Trophoblast cell (in vitro differentiated cells and primary cell): Measurements from ENCODE around the gene SCD5.

Source experiments
- DNase-seq, 2 donors: peaks; one replicate each; pipeline ENCODE4 v3.0.0-alpha.2; 2016
- H2AFZ ChIP-seq: 2 replicates; pipeline ENCODE4 v1.6.1; 2013; ENCODE audit warnings: low read length, moderate library complexity, mild to moderate bottlenecking; ENCODE audit not compliant: insufficient read depth, poor library complexity
- H2AK5ac ChIP-seq: 2 replicates; pipeline ENCODE4 v1.6.1; 2013; ENCODE audit warnings: mild to moderate bottlenecking, low read length
- H2BK120ac ChIP-seq: 2 replicates; pipeline ENCODE4 v1.6.1; 2013; ENCODE audit warnings: low read length, mild to moderate bottlenecking, moderate library complexity; ENCODE audit not compliant: insufficient read depth, poor library complexity
- H2BK12ac ChIP-seq: 2 replicates; pipeline ENCODE4 v1.6.1; 2013; ENCODE audit warnings: mild to moderate bottlenecking, low read length, moderate library complexity
- H2BK5ac ChIP-seq: 2 replicates; pipeline ENCODE4 v1.6.1; 2013; ENCODE audit warnings: low read length, low read depth, moderate library complexity, mild to moderate bottlenecking; ENCODE audit not compliant: poor library complexity
- H3K14ac ChIP-seq: 2 replicates; pipeline ENCODE4 v1.6.1; 2013; ENCODE audit warnings: mild to moderate bottlenecking, low read length
- H3K18ac ChIP-seq: 2 replicates; pipeline ENCODE4 v1.6.1; 2013; ENCODE audit warnings: mild to moderate bottlenecking, low read length
- H3K23ac ChIP-seq: 2 replicates; pipeline ENCODE4 v1.6.1; 2013; ENCODE audit warnings: low read length
- H3K27ac ChIP-seq: 2 replicates; pipeline ENCODE4 v1.5.1; 2013; ENCODE audit warnings: low read depth, mild to moderate bottlenecking, inconsistent platforms, low read length, moderate library complexity
- H3K27me3 ChIP-seq: 2 replicates; pipeline ENCODE4 v1.6.1; 2013; ENCODE audit warnings: inconsistent platforms, mild to moderate bottlenecking, low read length, moderate library complexity; ENCODE audit not compliant: insufficient read depth
- H3K36me3 ChIP-seq, 2 experiments: 1 replicate in 1 of 2; 2 replicates in 1 of 2; pipeline ENCODE4 v1.6.1; 2013; ENCODE audit warnings: low read length in 2 of 2, mild to moderate bottlenecking in 2 of 2, moderate library complexity in 1 of 2; ENCODE audit not compliant: insufficient read depth in 2 of 2, control insufficient read depth in 1 of 2
- H3K4ac ChIP-seq: 2 replicates; pipeline ENCODE4 v1.6.1; 2013; ENCODE audit warnings: low read depth, mild to moderate bottlenecking, low read length, moderate library complexity
- H3K4me1 ChIP-seq, 2 experiments: 1 replicate in 1 of 2; 2 replicates in 1 of 2; pipeline ENCODE4 v1.6.1; 2013; ENCODE audit warnings: low read length in 2 of 2, mild to moderate bottlenecking in 2 of 2, moderate library complexity in 1 of 2; ENCODE audit not compliant: insufficient read depth in 2 of 2, control insufficient read depth in 1 of 2
- H3K4me2 ChIP-seq: 2 replicates; pipeline ENCODE4 v1.6.1; 2013; ENCODE audit warnings: inconsistent platforms, mild to moderate bottlenecking, low read length, moderate library complexity
- H3K4me3 ChIP-seq: 2 replicates; pipeline ENCODE4 v1.5.1; 2013; ENCODE audit warnings: mild to moderate bottlenecking, low read depth, low read length, inconsistent platforms
- H3K79me1 ChIP-seq: one replicate; pipeline ENCODE4 v1.6.1; 2013; ENCODE audit warnings: low read length
- H3K79me2 ChIP-seq: 2 replicates; pipeline ENCODE4 v1.6.1; 2013; ENCODE audit warnings: low read length, mild to moderate bottlenecking; ENCODE audit not compliant: control insufficient read depth, insufficient read depth, poor library complexity
- H3K9ac ChIP-seq: 2 replicates; pipeline ENCODE4 v1.6.1; 2013; ENCODE audit warnings: mild to moderate bottlenecking, low read length
- H3K9me3 ChIP-seq: 2 replicates; pipeline ENCODE4 v1.6.1; 2013; ENCODE audit warnings: low read depth, mild to moderate bottlenecking, control low read depth, inconsistent platforms, low read length; ENCODE audit not compliant: insufficient read depth
- H4K12ac ChIP-seq: 2 replicates; pipeline ENCODE4 v1.6.1; 2013; ENCODE audit warnings: low read depth, mild to moderate bottlenecking, low read length, moderate library complexity
- H4K8ac ChIP-seq: 2 replicates; pipeline ENCODE4 v1.6.1; 2013; ENCODE audit warnings: low read depth, mild to moderate bottlenecking, low read length, moderate library complexity
- H4K91ac ChIP-seq: one replicate; pipeline ENCODE4 v1.6.1; 2013; ENCODE audit warnings: low read depth, mild to moderate bottlenecking, low read length, moderate library complexity
- WGBS: extraction: QIAGEN DNeasy Blood & Tissue Kit; methylation state at CpG from one replicate; pipeline ENCODE4 v1.1.7; 2013; ENCODE audit warnings: missing lambda C conversion rate; ENCODE audit not compliant: insufficient read length, insufficient coverage; ENCODE audit errors: extremely low coverage; 5-methylcytosine and 5-hydroxymethylcytosine counted together

SCD5 gene

GRCh38 chr4:82710197-82710929, 88.2 kb downstream of the SCD5 start:
- H3K4me3 ChIP-seq = no peak overlapping the region
- H3K9ac ChIP-seq = no peak overlapping the region
- no peak overlapping the region for H3K18ac ChIP-seq
- H2AFZ ChIP-seq = no peak overlapping the region
- H3K27ac ChIP-seq = no peak overlapping the region
- no peak overlapping the region for H3K23ac ChIP-seq
- H4K12ac ChIP-seq = no peak overlapping the region
- no peak overlapping the region for H2BK5ac ChIP-seq
- DNase-seq = no peak
- no peaks in the 10 kb centered on the region for H3K4me1 ChIP-seq
- H3K14ac ChIP-seq = no peak overlapping the region
- H3K9me3 ChIP-seq = peaks cover 4% of the 10 kb centered on the region
- no peaks in the 10 kb centered on the region for H3K79me2 ChIP-seq
- H2BK12ac ChIP-seq = no peak overlapping the region
- H3K4ac ChIP-seq = no peak overlapping the region
- H4K8ac ChIP-seq = no peak overlapping the region
- no peak overlapping the region for H2BK120ac ChIP-seq
- H4K91ac ChIP-seq = no peak overlapping the region
- H2AK5ac ChIP-seq = no peak overlapping the region
- no CpG with 5 or more reads among the region's 4 CpGs for WGBS
- H3K79me1 ChIP-seq = no peaks in the 10 kb centered on the region
- H3K27me3 ChIP-seq = no peaks in the 10 kb centered on the region
- no peak overlapping the region for H3K4me2 ChIP-seq
- H3K36me3 ChIP-seq = no peaks in the 10 kb centered on the region

DNA sequence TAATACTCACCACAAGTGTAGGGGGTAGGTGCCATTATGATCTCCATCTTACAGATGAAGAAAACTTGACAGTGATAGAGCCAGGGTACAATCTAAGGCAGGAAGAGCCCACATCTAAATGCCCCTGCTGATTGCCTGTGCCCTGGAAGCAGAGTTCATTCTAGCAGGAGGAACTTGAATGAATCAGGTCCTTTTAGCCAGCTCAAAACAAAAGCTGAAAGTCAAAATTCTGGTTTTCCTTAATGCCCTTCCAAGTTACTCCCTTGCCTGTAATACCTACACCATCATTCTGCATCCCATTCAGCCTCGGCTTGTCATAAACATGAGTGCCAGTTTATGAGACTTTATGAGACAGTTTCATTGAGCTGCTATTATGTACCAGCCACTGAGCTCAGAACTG, 89.6 kb downstream of the SCD5 start:
- H2AFZ ChIP-seq = no peak overlapping the region
- H3K18ac ChIP-seq = no peak overlapping the region
- H3K4me3 ChIP-seq = no peak overlapping the region
- no peak overlapping the region for H4K12ac ChIP-seq
- H4K91ac ChIP-seq = no peak overlapping the region
- H3K27me3 ChIP-seq = no peaks in the 10 kb centered on the region
- no peak overlapping the region for H3K27ac ChIP-seq
- no peak overlapping the region for H3K14ac ChIP-seq
- peaks cover 4% of the 10 kb centered on the region for H3K9me3 ChIP-seq
- H3K79me2 ChIP-seq = no peaks in the 10 kb centered on the region
- H2BK12ac ChIP-seq = no peak overlapping the region
- DNase-seq = no peak
- no peak overlapping the region for H2AK5ac ChIP-seq
- no peak overlapping the region for H3K23ac ChIP-seq
- no CpG with 5 or more reads among the region's 1 CpG for WGBS
- no peaks in the 10 kb centered on the region for H3K4me1 ChIP-seq
- H2BK5ac ChIP-seq = no peak overlapping the region
- no peaks in the 10 kb centered on the region for H3K36me3 ChIP-seq
- no peak overlapping the region for H3K4ac ChIP-seq
- no peak overlapping the region for H3K9ac ChIP-seq
- no peak overlapping the region for H3K4me2 ChIP-seq
- no peaks in the 10 kb centered on the region for H3K79me1 ChIP-seq
- no peak overlapping the region for H2BK120ac ChIP-seq
- no peak overlapping the region for H4K8ac ChIP-seq

GRCh38 chr4:82706349-82707000, 92.1 kb downstream of the SCD5 start:
- H3K27ac ChIP-seq = no peak overlapping the region
- H3K36me3 ChIP-seq = no peaks in the 10 kb centered on the region
- H3K14ac ChIP-seq = no peak overlapping the region
- no peak overlapping the region for H3K18ac ChIP-seq
- H2AK5ac ChIP-seq = no peak overlapping the region
- H3K4me1 ChIP-seq = no peaks in the 10 kb centered on the region
- H3K23ac ChIP-seq = no peak overlapping the region
- H3K4me3 ChIP-seq = no peak overlapping the region
- no peak overlapping the region for H3K4ac ChIP-seq
- H2BK120ac ChIP-seq = no peak overlapping the region
- H3K27me3 ChIP-seq = no peaks in the 10 kb centered on the region
- WGBS = no CpG with 5 or more reads among the region's 3 CpGs
- no peak overlapping the region for H3K4me2 ChIP-seq
- H3K79me2 ChIP-seq = no peaks in the 10 kb centered on the region
- no peak overlapping the region for H3K9ac ChIP-seq
- no peak overlapping the region for H2BK12ac ChIP-seq
- H3K79me1 ChIP-seq = no peaks in the 10 kb centered on the region
- H4K91ac ChIP-seq = no peak overlapping the region
- H4K8ac ChIP-seq = no peak overlapping the region
- H2BK5ac ChIP-seq = no peak overlapping the region
- no peak overlapping the region for H2AFZ ChIP-seq
- no peak overlapping the region for H4K12ac ChIP-seq
- DNase-seq = no peak
- H3K9me3 ChIP-seq = peaks cover 2% of the 10 kb centered on the region

- Histone ChIP-seq H2BK12ac (no peak overlapping the region), H3K18ac (no peak overlapping the region), H2AFZ (no peak overlapping the region), H3K27me3 (no peaks in the 10 kb centered on the region), H4K8ac (no peak overlapping the region), H3K9ac (no peak overlapping the region), H2AK5ac (no peak overlapping the region), H3K79me2 (no peaks in the 10 kb centered on the region), H3K4me2 (no peak overlapping the region), H2BK5ac (no peak overlapping the region), H4K91ac (no peak overlapping the region), H3K4ac (no peak overlapping the region), H3K4me1 (no peaks in the 10 kb centered on the region), H2BK120ac (no peak overlapping the region), H3K79me1 (no peaks in the 10 kb centered on the region), H3K27ac (no peak overlapping the region), H3K9me3 (no peaks in the 10 kb centered on the region), H4K12ac (no peak overlapping the region), H3K14ac (no peak overlapping the region), H3K4me3 (no peak overlapping the region), H3K36me3 (no peaks in the 10 kb centered on the region), H3K23ac (no peak overlapping the region)
- WGBS = no CpG with 5 or more reads among the region's 1 CpG
- no peak for DNase-seq
Observed at GRCh38 chr4:82705928-82706300, 92.7 kb downstream of the SCD5 start.
